ENCODE results near the gene TRAF4.
"Not testable (repeated sequence)": the region's sequence is repeated elsewhere in the genome, so short reads cannot be mapped to it uniquely, and the experiment has no call there.

TRAF4 gene

DNA sequence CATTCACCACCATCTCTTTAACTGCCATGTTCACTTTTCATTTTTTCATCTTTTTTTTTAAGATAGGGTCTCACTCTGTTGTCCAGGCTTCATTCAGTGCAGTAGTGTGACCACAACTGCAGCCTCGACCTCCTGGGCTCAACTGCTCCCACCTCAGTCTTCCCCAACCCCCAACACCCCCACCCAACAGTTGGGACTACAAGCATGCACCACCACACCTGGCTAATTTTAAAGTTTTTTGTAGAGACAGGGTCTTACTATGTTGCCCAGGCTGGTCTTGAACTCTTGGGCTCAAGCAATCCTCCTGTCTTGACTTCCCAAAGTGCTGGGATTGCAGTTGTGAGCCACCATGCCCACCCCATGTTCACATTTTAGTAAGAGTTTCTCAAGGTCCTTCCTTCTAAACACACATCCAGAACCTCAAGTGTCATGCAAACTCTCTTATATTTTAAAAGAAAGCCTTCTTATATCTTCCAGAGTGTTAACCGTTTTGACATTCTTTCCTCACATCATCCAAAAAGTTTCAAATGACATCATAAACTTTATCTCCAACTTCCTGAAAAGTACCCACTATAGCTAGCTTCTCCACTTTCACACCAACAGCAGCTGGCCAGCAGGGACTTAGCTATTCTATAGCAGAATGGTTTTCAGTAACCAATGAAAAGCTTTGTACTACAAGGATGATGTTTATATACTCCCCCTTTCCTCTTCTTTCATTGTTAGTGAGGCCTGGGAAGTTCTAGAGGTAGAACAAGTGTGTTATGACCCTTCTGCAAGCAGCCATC, 49.3 kb downstream of the TRAF4 start:
- peak; percentile 23 for FAIRE-seq

DNA sequence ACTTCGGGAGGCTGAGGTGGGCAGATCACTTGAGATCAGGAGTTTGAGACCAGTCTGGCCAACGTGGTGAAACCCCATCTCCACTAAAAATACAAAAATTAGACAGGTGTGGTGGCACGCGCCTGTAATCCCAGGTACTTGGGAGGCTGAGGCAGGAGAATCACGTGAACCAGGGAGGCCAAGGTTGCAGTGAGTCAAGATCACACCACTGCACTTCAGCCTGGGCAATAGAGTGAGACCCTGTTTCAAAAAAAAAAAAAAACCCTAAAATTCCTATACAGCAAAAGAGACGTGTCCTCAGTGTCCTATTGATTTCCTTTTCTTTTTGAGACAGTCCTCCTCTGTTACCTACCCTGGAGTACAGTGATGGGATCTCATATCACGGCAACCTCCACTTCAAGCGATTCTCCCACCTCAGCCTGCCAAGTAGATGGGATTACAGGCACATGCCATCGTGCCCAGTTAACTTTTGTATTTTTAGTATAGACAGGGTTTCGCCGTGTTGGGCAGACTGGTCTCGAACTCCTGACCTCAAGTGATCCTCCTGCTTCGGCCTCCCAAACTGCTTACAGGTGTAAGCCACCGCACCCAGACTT, 51.1 kb downstream of the TRAF4 start:
- FAIRE-seq = not testable (repeated sequence)

DNA sequence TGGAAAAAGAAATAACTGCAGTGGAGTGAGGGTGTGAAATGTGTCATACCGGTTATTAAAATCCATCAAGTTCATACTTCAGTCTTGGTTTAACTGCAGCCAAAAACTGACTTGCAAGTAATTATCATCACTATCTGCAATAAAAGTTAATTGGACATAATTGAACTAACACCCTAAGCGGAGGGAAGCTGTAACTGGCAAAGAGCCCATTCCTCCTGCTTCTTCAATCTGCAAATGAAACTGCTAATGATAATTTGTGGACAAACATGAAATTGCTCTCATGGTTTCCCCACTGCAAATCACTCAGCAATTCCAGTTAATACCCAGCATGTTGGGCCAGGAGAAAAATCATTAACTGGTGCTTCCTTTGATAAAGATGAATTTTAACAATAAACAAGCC, 52.3 kb downstream of the TRAF4 start:
- no peak for FAIRE-seq

All from G401.6 (cell line).